Head of caudate nucleus (tissue), 42 donors: Measurements from ENCODE around the gene UGT1A6.
"Not testable (repeated sequence)": the region's sequence is repeated elsewhere in the genome, so short reads cannot be mapped to it uniquely, and the experiment has no call there.

Experiments used
- DNase-seq, 42 donors: peaks; one replicate each; pipeline versions ENCODE4 v3.0.0 to v3.0.0-alpha.2; 2020 to 2021; ENCODE audit warnings: mixed read lengths in 7 of 42
- intact Hi-C: fragments of 100-400 bp; cut with DNase I; formaldehyde crosslinking; loops from one replicate; pipeline ENCODE4 v1.15.0; 2022

UGT1A6 gene

DNA sequence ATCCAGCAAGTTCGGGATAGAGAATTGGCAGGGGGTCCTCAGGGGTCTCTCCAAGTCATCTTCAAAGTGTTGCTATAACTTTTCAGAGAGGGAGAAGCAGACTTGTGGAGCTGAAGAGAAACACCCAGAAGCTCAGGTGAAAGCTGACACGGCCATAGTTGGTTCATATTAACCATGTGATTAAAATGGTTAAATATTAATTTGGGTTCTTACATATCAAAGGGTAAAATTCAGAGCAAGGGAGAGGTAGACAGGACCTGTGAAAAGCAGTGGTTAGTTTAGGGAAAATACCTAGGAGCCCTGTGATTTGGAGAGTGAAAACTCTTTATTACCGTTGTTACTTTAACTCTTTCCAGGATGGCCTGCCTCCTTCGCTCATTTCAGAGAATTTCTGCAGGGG, at the start of gene UGT1A6:
Gene UGT1A6, plus strand, starts transcription at position 243 of the 400 bp plus-strand sequence. Its CDS starts 115 bp downstream, at position 358.
- intact Hi-C loops = no loop called here
- no peak for DNase-seq

DNA sequence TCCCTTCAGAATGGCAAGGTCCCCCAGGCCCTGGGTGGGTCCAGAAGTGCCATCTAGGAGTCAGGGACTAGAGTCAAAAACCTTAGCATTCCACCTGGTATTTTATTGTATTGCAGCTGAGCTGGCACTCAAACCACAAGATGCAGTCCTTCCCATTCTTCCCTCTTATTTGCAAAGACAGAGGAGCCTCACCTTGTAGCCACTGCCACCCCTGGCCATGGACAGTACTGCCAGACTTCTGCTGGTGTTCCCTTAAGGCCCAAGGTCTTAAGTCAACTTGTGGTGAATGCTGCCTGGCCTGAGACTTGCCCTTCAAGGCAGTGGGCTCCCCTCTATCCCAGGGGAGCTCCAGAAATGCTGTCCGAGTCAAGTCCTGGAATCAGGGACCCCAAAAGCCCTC, 49.6 kb upstream of the UGT1A6 start:
- intact Hi-C loops = no loop called here
- no peak for DNase-seq

DNA sequence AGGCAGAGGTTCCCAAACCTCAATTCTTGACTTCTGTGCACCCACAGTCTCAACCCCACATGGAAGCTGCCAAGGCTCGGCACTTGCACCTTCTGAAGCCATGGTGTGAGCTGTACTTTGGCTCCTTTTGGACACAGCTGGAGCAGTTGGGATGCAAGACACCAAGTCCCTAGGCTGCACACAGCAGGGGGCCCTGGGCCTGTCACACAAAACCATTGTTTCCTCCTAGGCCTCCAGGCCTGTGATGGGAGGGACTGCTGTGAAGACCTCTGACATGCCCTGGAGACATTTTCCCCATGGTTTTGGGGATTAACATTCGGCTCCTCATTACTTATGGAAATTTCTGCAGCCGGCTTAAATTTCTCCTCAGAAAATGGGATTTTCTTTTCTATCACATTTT, 46.7 kb upstream of the UGT1A6 start:
- intact Hi-C loops, DNase-seq: not testable (repeated sequence)

- intact Hi-C loops = no loop called here
- DNase-seq = no peak
Measured at GRCh38 chr2:233650981-233651380, 41.7 kb upstream of the UGT1A6 start.

DNA sequence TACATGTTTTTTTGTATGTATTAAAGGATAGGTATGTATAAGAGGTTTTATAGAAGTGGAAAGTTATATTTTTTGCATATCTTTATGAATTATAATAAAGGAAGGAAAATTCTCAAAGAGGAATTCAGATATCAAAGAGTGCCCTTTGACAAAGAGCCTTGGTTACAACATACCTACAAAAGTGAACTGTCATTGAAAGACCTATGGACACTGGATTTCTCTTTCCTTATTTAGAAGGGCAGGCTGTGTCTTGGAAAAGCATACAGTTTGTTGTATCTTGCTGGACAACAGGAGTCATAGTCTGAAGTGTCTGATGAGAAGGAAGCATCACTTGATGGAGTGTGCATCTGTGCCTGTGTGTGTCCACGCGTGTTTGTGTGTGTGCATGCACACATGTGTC, 41.3 kb upstream of the UGT1A6 start:
- no peak for DNase-seq
- intact Hi-C loops = no loop called here

DNA sequence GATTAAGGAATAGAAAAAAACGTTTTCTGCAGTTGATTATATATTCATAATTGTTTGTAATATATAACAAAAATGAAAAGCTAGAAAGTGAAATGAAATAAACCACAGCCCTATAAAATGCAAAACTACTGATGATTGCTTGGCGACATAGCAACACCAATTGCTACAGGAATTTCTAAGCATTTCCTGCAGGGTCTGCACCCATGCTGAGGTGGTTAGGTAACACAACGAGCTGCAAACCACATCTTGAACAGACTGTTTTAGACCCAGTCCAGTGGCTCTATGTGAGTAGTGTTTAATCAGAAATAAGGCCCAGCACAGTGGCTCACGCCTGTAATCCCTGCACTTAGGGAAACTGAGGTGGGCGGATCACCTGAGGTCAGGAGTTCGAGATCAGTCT, 38.2 kb upstream of the UGT1A6 start:
- intact Hi-C loops = no loop called here
- DNase-seq = no peak

DNA sequence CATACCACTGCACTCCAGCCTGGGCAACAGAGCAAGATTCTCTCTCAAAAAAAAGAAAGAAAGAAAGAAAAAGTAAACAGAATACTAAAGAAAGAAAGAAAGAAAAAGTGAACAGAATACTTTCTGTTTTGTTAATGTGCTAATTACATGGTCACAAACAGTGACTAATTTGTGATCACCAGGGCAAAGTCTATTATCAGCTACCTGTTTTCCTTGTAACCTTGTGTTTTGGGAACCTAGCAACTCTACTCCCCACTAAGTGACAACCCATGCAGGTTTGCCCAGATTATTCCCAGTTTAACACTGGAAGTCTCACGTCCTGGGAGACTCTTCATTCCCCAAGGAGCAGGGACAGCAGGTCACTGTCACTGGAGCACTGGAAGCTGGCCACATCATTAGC, 37.6 kb upstream of the UGT1A6 start:
- DNase-seq = no peak
- intact Hi-C loops = no loop called here

GRCh38 chr2:233655943-233656342, 36.7 kb upstream of the UGT1A6 start:
- intact Hi-C loops, DNase-seq: not testable (repeated sequence)

GRCh38 chr2:233656443-233656842, 36.2 kb upstream of the UGT1A6 start:
- intact Hi-C loops = no loop called here
- no peak for DNase-seq

- intact Hi-C loops = no loop called here
- no peak for DNase-seq
Measured at GRCh38 chr2:233658610-233659009, 34.1 kb upstream of the UGT1A6 start.

DNA sequence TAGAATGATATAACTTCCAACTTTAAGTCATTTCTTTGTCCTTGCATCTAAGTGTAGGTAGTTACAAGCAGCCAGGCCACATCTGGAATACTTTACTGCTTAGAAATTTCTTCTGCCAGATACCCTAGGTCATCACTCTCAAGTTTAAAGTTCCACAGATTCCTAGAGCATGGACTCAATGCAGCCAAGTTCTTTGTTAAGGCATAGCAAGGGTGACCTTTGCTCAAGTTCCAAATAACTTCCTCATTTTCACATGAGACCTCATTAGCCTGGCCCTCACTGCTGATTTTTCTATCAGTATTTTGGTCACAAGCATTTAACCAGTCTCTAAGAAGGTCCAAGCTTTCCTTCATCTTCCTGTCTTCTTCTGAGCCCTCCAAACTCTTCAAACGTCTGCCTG, 28.8 kb upstream of the UGT1A6 start:
- DNase-seq = no peak
- intact Hi-C loops = no loop called here

DNA sequence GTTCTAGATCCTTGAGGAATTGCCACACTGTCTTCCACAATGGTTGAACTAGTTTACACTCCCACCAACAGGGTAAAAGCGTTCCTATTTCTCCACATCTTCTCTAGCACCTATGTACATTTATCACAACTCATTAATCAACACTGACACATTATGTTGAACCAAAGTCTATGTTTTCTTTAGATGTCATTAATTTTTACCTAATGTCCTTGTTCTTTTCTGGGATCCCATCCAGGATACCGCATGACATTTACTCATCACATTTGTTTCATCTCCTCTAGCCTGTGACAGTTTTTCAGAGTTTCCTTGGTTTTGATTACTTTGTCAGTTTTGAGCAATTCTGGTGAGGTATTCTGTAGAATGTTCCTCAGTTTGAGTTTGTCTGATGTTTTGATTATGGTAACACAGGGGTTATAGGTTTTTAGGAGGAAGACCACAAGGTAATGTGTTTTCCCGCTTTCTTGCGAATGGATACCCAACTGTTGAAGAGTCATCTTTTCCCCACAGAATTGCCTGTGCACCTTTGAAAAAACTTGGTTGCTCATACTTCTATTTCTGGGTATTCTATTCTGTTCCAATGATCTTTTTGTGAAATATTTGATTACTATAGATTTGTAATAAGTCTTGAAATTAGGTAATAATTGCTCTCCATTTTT, 24.0 kb upstream of the UGT1A6 start:
- intact Hi-C loops = no loop called here
- DNase-seq = no peak

- DNase-seq = no peak
- intact Hi-C loops = no loop called here
Measured at GRCh38 chr2:233671290-233672161, 21.2 kb upstream of the UGT1A6 start, which contains the start of gene UGT1A9. UGT1A9 (plus strand) TSS chr2:233671898; CDS start chr2:233671935, 37 bp downstream.

GRCh38 chr2:233672886-233673285, 19.8 kb upstream of the UGT1A6 start:
- intact Hi-C loops = no loop called here
- no peak for DNase-seq

GRCh38 chr2:233673896-233674295, 18.8 kb upstream of the UGT1A6 start:
- intact Hi-C loops = no loop called here
- DNase-seq = no peak

- DNase-seq = no peak
- intact Hi-C loops = no loop called here
Measured at GRCh38 chr2:233674314-233674713, 18.4 kb upstream of the UGT1A6 start.

DNA sequence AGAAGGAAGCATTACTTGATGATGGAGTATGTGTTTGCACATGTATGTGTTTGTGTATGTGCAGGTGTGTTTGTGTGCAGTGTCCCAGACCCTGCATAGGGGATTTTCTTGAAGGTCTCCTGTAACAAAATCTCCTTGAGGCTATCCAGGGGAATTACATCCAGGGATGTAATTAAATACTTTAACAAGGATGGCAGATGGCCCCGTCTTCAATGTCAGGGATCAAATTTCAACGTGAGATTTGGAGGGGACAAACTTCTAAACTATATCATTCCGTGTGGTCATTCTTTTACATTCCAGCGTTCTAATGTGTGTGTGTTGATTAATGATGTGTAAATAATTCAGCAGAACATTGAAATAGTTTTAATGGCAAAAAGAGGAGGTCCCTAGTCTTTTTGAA, 17.7 kb upstream of the UGT1A6 start:
- intact Hi-C loops = no loop called here
- DNase-seq = no peak

DNA sequence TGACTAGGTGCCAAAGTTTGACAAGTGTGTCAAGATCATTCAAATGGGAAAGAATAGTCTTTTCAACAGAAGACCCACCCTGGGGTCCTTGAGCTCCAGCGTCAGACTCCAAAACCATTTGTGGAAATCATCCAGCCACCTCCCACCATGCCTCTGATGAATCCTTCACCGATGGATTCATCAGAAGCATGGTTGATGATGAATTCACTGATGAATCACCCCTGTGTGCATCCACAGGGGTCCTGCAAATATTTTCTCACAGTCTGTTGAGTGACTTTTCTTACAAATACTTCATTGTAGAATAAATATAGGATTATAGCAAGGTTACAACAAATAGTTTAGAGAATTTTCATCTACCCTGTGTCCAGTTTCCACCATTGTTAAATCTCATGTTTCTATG, 16.6 kb upstream of the UGT1A6 start:
- intact Hi-C loops = no loop called here
- no peak for DNase-seq

- DNase-seq = no peak
- intact Hi-C loops = no loop called here
Measured at GRCh38 chr2:233679196-233679595, 13.5 kb upstream of the UGT1A6 start.

DNA sequence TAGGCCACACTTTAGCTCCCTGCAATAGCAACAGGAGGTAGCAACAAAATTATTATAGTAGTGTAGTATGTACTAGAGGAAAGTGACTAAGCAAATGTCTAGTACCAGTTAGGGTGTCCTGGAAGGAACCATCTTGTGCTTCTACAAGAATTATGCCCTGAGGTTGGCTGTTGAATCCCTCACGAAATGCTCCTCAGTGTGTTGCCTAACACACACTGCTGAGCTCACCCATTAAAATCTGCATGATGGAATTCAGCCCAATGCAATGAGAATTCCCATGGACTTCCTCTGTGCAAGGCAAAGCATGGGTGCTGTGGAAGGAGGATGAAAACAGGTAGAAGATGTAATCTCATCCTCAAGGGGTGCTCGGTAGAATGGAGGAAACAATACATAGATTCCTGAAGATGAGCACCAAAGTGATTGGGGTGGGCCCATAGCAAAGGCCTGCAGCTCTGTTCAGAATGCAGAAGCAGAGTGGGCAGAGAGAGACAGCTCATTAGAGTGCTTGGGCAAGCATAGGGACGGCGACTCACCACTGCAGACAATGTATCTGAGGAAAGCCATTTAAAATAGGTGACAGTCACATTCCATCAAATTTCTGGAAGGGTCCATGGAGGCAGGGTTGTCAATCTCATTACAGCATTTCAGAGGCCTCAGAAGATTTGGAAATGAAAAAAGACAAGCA, 12.2 kb upstream of the UGT1A6 start:
- DNase-seq = no peak
- intact Hi-C loops = no loop called here
